Dedifferentiated amniotic fluid mesenchymal stem cell (primary cell): ENCODE results near the gene MYO9B.
"Not testable (repeated sequence)": the region's sequence is repeated elsewhere in the genome, so short reads cannot be mapped to it uniquely, and the experiment has no call there.

Source experiments
- DNase-seq: peaks from one replicate; pipeline ENCODE4 v3.0.0-alpha.2; 2016; ENCODE audit errors: extremely low spot score

Gene MYO9B

GRCh38 chr19:17113127-17113785, 37.7 kb downstream of the MYO9B start:
- DNase-seq = no peak

- DNase-seq = no peak
Measured at GRCh38 chr19:17114414-17114831, 38.8 kb downstream of the MYO9B start.

- DNase-seq = no peak
Measured at GRCh38 chr19:17116996-17117702, 41.6 kb downstream of the MYO9B start.

- no peak for DNase-seq
Measured at GRCh38 chr19:17118957-17119356, 43.4 kb downstream of the MYO9B start.

GRCh38 chr19:17121736-17122293, 46.2 kb downstream of the MYO9B start:
- DNase-seq = no peak

- no peak for DNase-seq
Measured at GRCh38 chr19:17123041-17123440, 47.5 kb downstream of the MYO9B start.

- no peak for DNase-seq
Measured at GRCh38 chr19:17124025-17124424, 48.4 kb downstream of the MYO9B start.

- peak; percentile 17 for DNase-seq
Measured at GRCh38 chr19:17125062-17125727, 49.6 kb downstream of the MYO9B start.

GRCh38 chr19:17125728-17126677, 50.4 kb downstream of the MYO9B start:
- DNase-seq = no peak

GRCh38 chr19:17127671-17128070, 52.1 kb downstream of the MYO9B start:
- DNase-seq = no peak

GRCh38 chr19:17128403-17128802, 52.8 kb downstream of the MYO9B start:
- DNase-seq = no peak

- DNase-seq = no peak
Measured at GRCh38 chr19:17128820-17129219, 53.2 kb downstream of the MYO9B start.

- DNase-seq = no peak
Measured at GRCh38 chr19:17129377-17129776, 53.8 kb downstream of the MYO9B start.

GRCh38 chr19:17135001-17135853, 59.6 kb downstream of the MYO9B start:
- peak; percentile 96 for DNase-seq

- DNase-seq = no peak
Measured at GRCh38 chr19:17136021-17136420, 60.4 kb downstream of the MYO9B start.

GRCh38 chr19:17136617-17137016, 61.0 kb downstream of the MYO9B start:
- no peak for DNase-seq

- no peak for DNase-seq
Measured at GRCh38 chr19:17137417-17137816, 61.8 kb downstream of the MYO9B start.

- DNase-seq = not testable (repeated sequence)
Measured at GRCh38 chr19:17138052-17138846, 62.7 kb downstream of the MYO9B start.

- no peak for DNase-seq
Measured at GRCh38 chr19:17138937-17139598, 63.5 kb downstream of the MYO9B start.
